Placental epithelial cell (primary cell): Measurements from ENCODE around the gene LRRC14B. TPM values are rescaled to one million over a fixed set of nuclear protein-coding genes. Genes with fewer than 3 reads are reported as not detected.

ENCODE experiments used
- small RNA-seq: library from RNA; depleted of rRNA; stranded (forward); fragments of <200 nt; gene quantifications from one replicate; pipeline ENCODE3, GENCODE V24; 2012
- total RNA-seq: library from RNA; depleted of rRNA; stranded (reverse); fragments of >200 nt; gene quantifications from 2 replicates; pipeline ENCODE4 v1.2.3, GENCODE V29; 2012

The LRRC14B gene
- 0.11 TPM in 1 of 2 replicates, not detected in the other for total RNA-seq

DNA sequence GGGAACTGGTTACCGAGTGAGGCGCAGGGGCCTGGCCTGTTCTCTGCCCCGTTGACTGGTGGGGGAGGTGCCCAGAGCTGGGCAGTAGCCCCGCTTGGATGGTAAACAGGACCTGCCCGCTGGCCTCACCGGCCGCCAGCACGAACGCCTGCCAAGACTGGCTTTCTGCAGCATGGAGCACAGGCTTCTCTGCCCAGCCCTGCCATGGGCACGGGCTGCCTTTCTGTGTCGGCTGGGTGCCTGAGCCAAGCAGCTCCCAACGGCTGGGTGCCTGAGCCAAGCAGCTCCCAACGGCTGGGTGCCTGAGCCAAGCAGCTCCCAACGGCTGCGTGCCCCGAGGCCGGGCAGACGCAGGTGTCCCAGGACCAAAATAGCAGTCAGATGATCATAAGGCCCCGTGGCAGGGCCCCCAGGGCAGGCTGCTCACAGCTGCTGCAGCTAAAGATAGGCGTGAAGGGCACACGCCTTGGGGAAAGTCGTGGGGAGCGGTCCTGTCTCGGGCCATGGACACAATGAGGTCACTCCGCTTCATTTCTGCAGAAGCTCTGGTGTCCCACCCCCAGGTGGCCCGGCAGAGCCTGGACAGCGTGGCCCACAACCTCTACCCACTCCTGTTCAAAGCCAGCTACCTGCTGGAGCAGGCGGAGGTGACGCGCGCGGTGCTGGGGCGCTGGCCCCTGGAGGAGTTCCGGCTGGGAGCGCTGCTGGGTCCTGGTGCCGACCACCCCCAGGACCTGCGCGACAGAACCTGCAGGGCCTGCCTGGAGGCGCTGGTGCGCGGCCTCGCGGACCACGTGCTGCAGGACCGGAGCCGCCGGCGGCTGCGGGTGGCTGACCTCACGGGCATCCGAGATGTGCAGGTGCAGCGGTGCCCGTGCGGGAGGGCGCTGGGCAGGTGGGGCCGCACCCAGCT lies at the start of gene LRRC14B:
TSS of gene LRRC14B (plus strand) at position 460 of the 913 bp plus-strand sequence. CDS start at position 504, 44 bp downstream.

DNA sequence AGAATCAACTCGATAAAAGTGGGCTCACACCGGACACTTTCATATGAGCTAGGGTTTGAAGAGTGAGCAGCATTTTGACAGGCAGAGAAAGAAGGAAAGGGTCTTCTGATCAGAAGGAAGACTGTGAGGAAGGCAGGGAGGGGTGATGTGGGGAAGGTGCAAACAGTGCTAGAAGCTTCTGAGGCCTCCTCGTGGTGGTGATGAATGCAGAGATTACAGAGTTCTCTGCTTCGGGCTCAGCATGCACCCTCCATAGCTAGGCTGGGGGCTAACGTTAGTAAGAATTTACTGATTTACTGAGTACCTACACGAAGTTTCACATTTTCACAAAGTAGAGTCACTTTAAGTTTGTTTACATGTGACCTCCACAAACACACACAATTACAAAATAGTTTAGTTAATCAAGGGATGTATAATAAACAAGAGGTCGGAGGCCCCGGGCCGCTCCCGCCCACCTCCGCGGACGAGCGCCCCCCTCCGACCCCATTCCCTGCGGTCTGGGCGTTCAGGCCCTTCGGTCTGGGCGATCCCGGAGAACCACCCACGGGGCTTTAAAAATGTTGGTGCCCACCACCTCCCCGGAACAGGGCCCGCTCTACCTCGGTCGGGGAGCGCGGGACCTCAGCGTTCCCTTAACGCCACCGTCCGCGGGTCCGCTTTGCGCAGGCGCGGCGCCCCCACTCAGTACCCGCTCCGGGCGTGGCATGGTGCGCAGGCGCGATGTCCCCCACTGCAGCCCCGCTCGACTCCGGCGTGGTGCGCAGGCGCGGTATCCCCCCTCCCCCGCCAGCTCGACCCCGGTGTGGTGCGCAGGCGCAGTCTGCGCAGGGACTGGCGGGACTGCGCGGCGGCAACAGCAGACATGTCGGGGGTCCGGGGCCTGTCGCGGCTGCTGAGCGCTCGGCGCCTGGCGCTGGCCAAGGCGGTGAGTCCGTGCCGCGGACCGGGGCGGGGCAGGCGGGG lies 26.5 kb downstream of the LRRC14B start, which contains the start of the genes CCDC127 and SDHA:
TSS of gene CCDC127 (minus strand) at position 660 of the 963 bp plus-strand sequence. CDS start 1,304 bp downstream, outside the sequence.
TSS of gene SDHA (plus strand) at position 827 of the 963 bp plus-strand sequence. CDS start at position 863, 36 bp downstream.

Small RNA genes within 50 kb of the gene (small RNA-seq; reads per million reads assigned to genes)
- not detected for gene RF00019

Other genes with a start within 250 kb of the LRRC14B start
- 31.4 and 37.6 TPM in 2 replicates for gene PLEKHG4B, start 99.3 kb upstream of the LRRC14B start, total RNA-seq
- gene CCDC127, start 26.7 kb downstream of the LRRC14B start, total RNA-seq: 3.3 and 5.5 TPM in 2 replicates
- gene SDHA, start 26.8 kb downstream of the LRRC14B start, total RNA-seq: 84.8 and 91.2 TPM in 2 replicates
- gene PDCD6, start 80.2 kb downstream of the LRRC14B start, total RNA-seq: 94.2 and 100 TPM in 2 replicates
- gene AHRR, start 130.2 kb downstream of the LRRC14B start, total RNA-seq: 0.33 and 3.5 TPM in 2 replicates